ENCODE data around the gene SERPING1. TPM values are rescaled to one million over a fixed set of nuclear protein-coding genes. Genes with fewer than 3 reads are reported as not detected.
A peak's percentile ranks its signal among the peaks of the same experiment; 100 is the strongest.

Gene SERPING1
- total and polyA plus RNA-seq, 2 donors (not counting 3 experiments of a cell fraction or from before 2014, with no cell fraction given): 0.30 TPM; not detected in 1

DNA sequence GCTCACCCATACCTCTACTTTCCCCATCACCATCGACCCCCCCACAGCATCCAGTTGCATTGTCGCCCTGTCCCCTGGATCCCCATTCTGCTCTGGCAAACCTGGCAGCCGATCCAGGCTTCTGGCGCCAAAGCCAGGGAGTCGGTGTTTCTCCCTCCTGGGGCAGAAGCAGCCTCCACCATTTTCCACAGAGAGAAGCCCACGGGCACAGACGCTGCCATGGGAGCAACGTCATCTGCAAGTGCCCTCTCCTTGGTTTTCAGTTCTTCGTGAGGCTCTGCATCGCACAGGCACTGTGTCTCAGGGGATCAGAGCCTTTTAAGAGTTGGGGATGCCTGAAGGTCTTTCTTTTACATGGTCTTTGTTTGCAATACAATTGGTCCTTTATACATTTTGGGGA, 49.9 kb downstream of the SERPING1 start:
- Histone ChIP-seq H2AFZ (ENCODE audit: low read depth, low read length) (no peak overlapping the region), H3K4me3 (replicated peaks in 1 of 3; ENCODE audit: insufficient read depth in 1 of 3, low read depth in 1 of 3, low read length in 3 of 3) (no peak overlapping the region), H3K27ac (ENCODE audit: insufficient read depth, low read depth, low read length) (no peak overlapping the region), H4K20me1 (replicated peaks; ENCODE audit: control insufficient read depth, extremely low read depth, insufficient read depth, low read length) (no peaks in the 10 kb centered on the region), H3K4me2 (ENCODE audit: insufficient read depth, low read length) (no peak overlapping the region), H3K27me3 (ENCODE audit: control insufficient read depth in 2 of 2, insufficient read depth in 2 of 2, low read length in 2 of 2) (peaks cover 40 to 54% of the 10 kb centered on the region in 2 experiments), H3K9ac (replicated peaks; ENCODE audit: extremely low read depth, insufficient read depth, low read length) (no peak overlapping the region), H3K79me2 (ENCODE audit: control insufficient read depth, insufficient read depth, low read length) (no peaks in the 10 kb centered on the region), H3K36me3 (ENCODE audit: control insufficient read depth in 2 of 2, extremely low read depth in 1 of 2, insufficient read depth in 2 of 2, low read length in 2 of 2) (no peaks in the 10 kb centered on the region), H3K4me1 (ENCODE audit: control insufficient read depth, extremely low read depth, insufficient read depth, low read length) (peaks cover 3% of the 10 kb centered on the region), H3K9me1 (replicated peaks; ENCODE audit: control insufficient read depth, extremely low read depth, insufficient read depth, low read length) (no peaks in the 10 kb centered on the region), H3K9me3 (replicated peaks; ENCODE audit: control insufficient read depth, insufficient read depth, low read length) (no peaks in the 10 kb centered on the region)
- no peak for DNase-seq (ENCODE audit: low read depth, low spot score)
- intact Hi-C loops (cut with micrococcal nuclease): loop anchor here (5.0 kb wide), 1 partner anchor 320 kb away; no protein-coding TSS in a partner anchor
- FAIRE-seq: no peak
- BruUV-seq (replicated peaks): no TSS peak
- dilution Hi-C loops (cut with MboI; ENCODE audit: extremely low pct_ligation_motif_present, low sequenced_read_pairs): no loop called here
- POLR2A ChIA-PET: no interaction called here
- CTCF ChIA-PET: interaction anchor here (1.3 to 5.1 kb wide), 2 partner anchors 78 kb away, joined by 8 to 126 read pairs; partner anchors contain the start of gene UBE2L6
- TF ChIP-seq EZH2 (IDR thresholded peaks at IDR 0.05; ENCODE audit: borderline replicate concordance, low read depth, low read length, severe bottlenecking): peak; percentile 43
- TF ChIP-seq POLR2AphosphoS5 (IDR thresholded peaks at IDR 0.05; ENCODE audit: insufficient read depth, low read depth, low read length): no peak

GRCh38 chr11:57647960-57648800, 50.7 kb downstream of the SERPING1 start:
- ChIA-PET POLR2A (no interaction called here), CTCF (interaction anchor here (0.8 to 1.3 kb wide), 2 partner anchors 79 to 153 kb away, joined by 3 to 8 read pairs; no protein-coding TSS in a partner anchor)
- intact Hi-C loops (cut with micrococcal nuclease) (loop anchor here (5.0 kb wide), 1 partner anchor 321 kb away; no protein-coding TSS in a partner anchor), dilution Hi-C loops (cut with MboI; ENCODE audit: extremely low pct_ligation_motif_present, low sequenced_read_pairs) (no loop called here)
- Histone ChIP-seq H2AFZ (ENCODE audit: low read depth, low read length) (no peak overlapping the region), H3K36me3 (ENCODE audit: control insufficient read depth in 2 of 2, extremely low read depth in 1 of 2, insufficient read depth in 2 of 2, low read length in 2 of 2) (no peaks in the 10 kb centered on the region), H3K4me1 (ENCODE audit: control insufficient read depth, extremely low read depth, insufficient read depth, low read length) (peaks cover 3% of the 10 kb centered on the region), H4K20me1 (replicated peaks; ENCODE audit: control insufficient read depth, extremely low read depth, insufficient read depth, low read length) (no peaks in the 10 kb centered on the region), H3K4me2 (ENCODE audit: insufficient read depth, low read length) (no peak overlapping the region), H3K27ac (ENCODE audit: insufficient read depth, low read depth, low read length) (no peak overlapping the region), H3K9me1 (replicated peaks; ENCODE audit: control insufficient read depth, extremely low read depth, insufficient read depth, low read length) (no peaks in the 10 kb centered on the region), H3K27me3 (ENCODE audit: control insufficient read depth in 2 of 2, insufficient read depth in 2 of 2, low read length in 2 of 2) (peaks cover 40 to 54% of the 10 kb centered on the region in 2 experiments), H3K9me3 (replicated peaks; ENCODE audit: control insufficient read depth, insufficient read depth, low read length) (no peaks in the 10 kb centered on the region), H3K9ac (replicated peaks; ENCODE audit: extremely low read depth, insufficient read depth, low read length) (no peak overlapping the region), H3K4me3 (replicated peaks in 1 of 3; ENCODE audit: insufficient read depth in 1 of 3, low read depth in 1 of 3, low read length in 3 of 3) (no peak overlapping the region), H3K79me2 (ENCODE audit: control insufficient read depth, insufficient read depth, low read length) (no peaks in the 10 kb centered on the region)
- no peak for TF ChIP-seq CTCF (IDR thresholded peaks at IDR 0.05; ENCODE audit: extremely low read depth in 1 of 2, insufficient read depth in 1 of 2, low read depth in 1 of 2, low read length in 2 of 2)
- TF ChIP-seq POLR2A (IDR thresholded peaks at IDR 0.05; ENCODE audit: low read depth, low read length): no peak
- no peak for TF ChIP-seq EZH2 (IDR thresholded peaks at IDR 0.05; ENCODE audit: borderline replicate concordance, low read depth, low read length, severe bottlenecking)
- no TSS peak for BruUV-seq (replicated peaks)
- FAIRE-seq (no peak), DNase-seq (ENCODE audit: low read depth, low spot score) (no peak)

Data from endothelial cell of umbilical vein (primary cell).